NT2/D1 (cell line): ENCODE measurements around the gene RNF214.
A peak's percentile ranks its signal among the peaks of the same experiment; 100 is the strongest.
"Not testable (repeated sequence)": the region's sequence is repeated elsewhere in the genome, so short reads cannot be mapped to it uniquely, and the experiment has no call there.

Experiments used
- DNase-seq: peaks from one replicate; pipeline ENCODE4 v3.0.0-alpha.2; 2011; ENCODE audit warnings: low read depth, low spot score
- H3K27me3 ChIP-seq: 2 replicates; pipeline ENCODE4 v1.6.0; 2011; ENCODE audit warnings: mild to moderate bottlenecking; ENCODE audit not compliant: insufficient read length, insufficient read depth
- H3K36me3 ChIP-seq: 2 replicates; pipeline ENCODE4 v1.6.1; 2011; ENCODE audit warnings: mild to moderate bottlenecking, low read length, mixed read lengths; ENCODE audit not compliant: insufficient read depth, insufficient read length
- H3K4me1 ChIP-seq: 2 replicates; pipeline ENCODE4 v1.5.1; 2011; ENCODE audit not compliant: insufficient read depth, insufficient read length
- H3K4me3 ChIP-seq: 2 replicates; pipeline ENCODE4 v1.5.1; 2011; ENCODE audit warnings: low read depth; ENCODE audit not compliant: insufficient read length
- H3K9ac ChIP-seq: 2 replicates; pipeline ENCODE4 v1.6.0; 2011; ENCODE audit warnings: low read depth; ENCODE audit not compliant: insufficient read length
- H3K9me3 ChIP-seq: 2 replicates; pipeline ENCODE4 v1.5.1; 2011; ENCODE audit warnings: mild to moderate bottlenecking, low read length; ENCODE audit not compliant: insufficient read depth
- SUZ12 ChIP-seq: IDR thresholded peaks from 2 replicates; pipeline ENCODE4 v1.6.1; 2011; ENCODE audit not compliant: insufficient read length, insufficient read depth; ENCODE audit errors: extremely low read depth
- YY1 ChIP-seq: IDR thresholded peaks from 2 replicates; pipeline ENCODE4 v1.6.1; 2011; ENCODE audit not compliant: insufficient read length, insufficient read depth
- ZNF274 ChIP-seq: IDR thresholded peaks from 2 replicates; pipeline ENCODE4 v1.6.1; 2011; ENCODE audit warnings: mild to moderate bottlenecking, low read depth, low read length

RNF214 gene

GRCh38 chr11:117271208-117271607 is 38.7 kb downstream of the RNF214 start:
- Histone ChIP-seq H3K9me3 (peaks cover 21% of the 10 kb centered on the region), H3K9ac (no peak overlapping the region), H3K4me3 (no peak overlapping the region), H3K4me1 (peaks cover 4% of the 10 kb centered on the region), H3K36me3 (no peaks in the 10 kb centered on the region), H3K27me3 (no peaks in the 10 kb centered on the region)
- TF ChIP-seq SUZ12 (no peak), ZNF274 (no peak), YY1 (no peak)
- DNase-seq, result no peak

- peaks cover 21% of the 10 kb centered on the region for H3K9me3 ChIP-seq
- H3K27me3 ChIP-seq, H3K4me3 ChIP-seq, H3K4me1 ChIP-seq, H3K9ac ChIP-seq, H3K36me3 ChIP-seq, DNase-seq: not testable (repeated sequence)
These were observed 39.7 kb downstream of the RNF214 start for GRCh38 chr11:117272175-117272574.

GRCh38 chr11:117273550-117274289 is 41.2 kb downstream of the RNF214 start:
- no peak overlapping the region for H3K9ac ChIP-seq
- DNase-seq, result peak; percentile 5
- H3K4me3 ChIP-seq, result no peak overlapping the region
- H3K9me3 ChIP-seq, result peaks cover 21% of the 10 kb centered on the region
- TF ChIP-seq YY1 (no peak), ZNF274 (no peak), SUZ12 (no peak)
- no peaks in the 10 kb centered on the region for H3K36me3 ChIP-seq
- H3K27me3 ChIP-seq, result no peaks in the 10 kb centered on the region
- peaks cover 4% of the 10 kb centered on the region for H3K4me1 ChIP-seq

GRCh38 chr11:117278347-117278746 is 45.9 kb downstream of the RNF214 start:
- H3K4me3 ChIP-seq, result no peak overlapping the region
- no peaks in the 10 kb centered on the region for H3K27me3 ChIP-seq
- TF ChIP-seq SUZ12 (no peak), YY1 (no peak)
- H3K36me3 ChIP-seq, result peaks cover 18% of the 10 kb centered on the region
- H3K9ac ChIP-seq, result no peak overlapping the region
- DNase-seq, result no peak
- H3K9me3 ChIP-seq, result peaks cover 4% of the 10 kb centered on the region; the same call in 1 of the 2 replicates
- no peaks in the 10 kb centered on the region for H3K4me1 ChIP-seq

GRCh38 chr11:117279711-117280376 is 47.4 kb downstream of the RNF214 start:
- Histone ChIP-seq H3K9ac (no peak overlapping the region), H3K4me3 (no peak overlapping the region), H3K4me1 (no peaks in the 10 kb centered on the region), H3K36me3 (peaks cover 27% of the 10 kb centered on the region), H3K27me3 (no peaks in the 10 kb centered on the region), H3K9me3 (no peaks in the 10 kb centered on the region)
- TF ChIP-seq ZNF274 (no peak), SUZ12 (no peak), YY1 (no peak)
- no peak for DNase-seq

GRCh38 chr11:117281159-117281558 is 48.7 kb downstream of the RNF214 start:
- Histone ChIP-seq H3K4me1 (no peaks in the 10 kb centered on the region), H3K4me3 (no peak overlapping the region), H3K9ac (no peak overlapping the region), H3K36me3 (peaks cover 40% of the 10 kb centered on the region), H3K9me3 (no peaks in the 10 kb centered on the region), H3K27me3 (no peaks in the 10 kb centered on the region)
- TF ChIP-seq ZNF274 (no peak), YY1 (no peak), SUZ12 (no peak)
- DNase-seq, result no peak

- H3K9me3 ChIP-seq, result no peaks in the 10 kb centered on the region
- H3K9ac ChIP-seq, result no peak overlapping the region
- H3K36me3 ChIP-seq, result peaks cover 45% of the 10 kb centered on the region
- H3K27me3 ChIP-seq, result no peaks in the 10 kb centered on the region
- H3K4me1 ChIP-seq, result no peaks in the 10 kb centered on the region
- no peak overlapping the region for H3K4me3 ChIP-seq
- DNase-seq, result no peak
- TF ChIP-seq YY1 (no peak), ZNF274 (no peak), SUZ12 (no peak)
These were observed 49.4 kb downstream of the RNF214 start for GRCh38 chr11:117281869-117282268.
